Activated B cell treated with CpG ODN at 0.5 μM for 24 hours (primary cell): ENCODE measurements around the gene CCNY. TPM values are rescaled to one million over a fixed set of nuclear protein-coding genes. Genes with fewer than 3 reads are reported as not detected.

ENCODE experiments used
- ATAC-seq: fragments of 200-7000 bp; cut with Tn5 transposase; one replicate; pipeline ENCODE4 v1.10.0; 2021; ENCODE audit warnings: low read depth, mild to moderate bottlenecking, moderate library complexity
- CTCF ChIA-PET: fragments of 350-600 bp; sonication (Branson Sonifier 250); formaldehyde crosslinking; loops from one replicate; lab custom pipeline; 2021; ENCODE audit warnings: antibody characterized with exemption; lab: Charles Lee
- POLR2A ChIA-PET: fragments of 350-600 bp; sonication (Branson Sonifier 250); formaldehyde crosslinking; loops from one replicate; lab custom pipeline; 2021; ENCODE audit warnings: antibody characterized with exemption; lab: Charles Lee
- DNase-seq: peaks from one replicate; pipeline ENCODE4 v3.0.0; 2022
- H3K27ac Mint-ChIP-seq: one replicate; pipeline ENCODE4 v1.8.0; 2020; ENCODE audit warnings: mixed read lengths
- H3K27me3 Mint-ChIP-seq: one replicate; pipeline ENCODE4 v1.8.0; 2021; ENCODE audit warnings: mixed read lengths
- H3K36me3 Mint-ChIP-seq: one replicate; pipeline ENCODE4 v1.8.0; 2021; ENCODE audit warnings: low read depth, mixed read lengths
- H3K4me1 Mint-ChIP-seq: one replicate; pipeline ENCODE4 v1.8.0; 2021; ENCODE audit warnings: mixed read lengths
- H3K4me3 Mint-ChIP-seq: one replicate; pipeline ENCODE4 v1.8.0; 2020; ENCODE audit warnings: mild to moderate bottlenecking, mixed read lengths
- H3K9me3 Mint-ChIP-seq: one replicate; pipeline ENCODE4 v1.8.0; 2020; ENCODE audit warnings: mixed read lengths
- intact Hi-C: fragments of 100-400 bp; cut with micrococcal nuclease; formaldehyde crosslinking; loops from one replicate; pipeline ENCODE4 v1.15.1; 2024
- total RNA-seq: library from RNA; stranded (reverse); gene quantifications from 2 replicates; pipeline ENCODE4 v1.2.3, GENCODE V29; 2022
- TF ChIP-seq, protein P1 (sequence below): fragments of 200-600 bp; IDR thresholded peaks from one replicate; pipeline ENCODE4 v1.8.0; 2022; ENCODE audit warnings: antibody characterized with exemption, mild to moderate bottlenecking

CCNY gene
- total RNA-seq, 1 donor from 2014 or later: 69.2 TPM

DNA sequence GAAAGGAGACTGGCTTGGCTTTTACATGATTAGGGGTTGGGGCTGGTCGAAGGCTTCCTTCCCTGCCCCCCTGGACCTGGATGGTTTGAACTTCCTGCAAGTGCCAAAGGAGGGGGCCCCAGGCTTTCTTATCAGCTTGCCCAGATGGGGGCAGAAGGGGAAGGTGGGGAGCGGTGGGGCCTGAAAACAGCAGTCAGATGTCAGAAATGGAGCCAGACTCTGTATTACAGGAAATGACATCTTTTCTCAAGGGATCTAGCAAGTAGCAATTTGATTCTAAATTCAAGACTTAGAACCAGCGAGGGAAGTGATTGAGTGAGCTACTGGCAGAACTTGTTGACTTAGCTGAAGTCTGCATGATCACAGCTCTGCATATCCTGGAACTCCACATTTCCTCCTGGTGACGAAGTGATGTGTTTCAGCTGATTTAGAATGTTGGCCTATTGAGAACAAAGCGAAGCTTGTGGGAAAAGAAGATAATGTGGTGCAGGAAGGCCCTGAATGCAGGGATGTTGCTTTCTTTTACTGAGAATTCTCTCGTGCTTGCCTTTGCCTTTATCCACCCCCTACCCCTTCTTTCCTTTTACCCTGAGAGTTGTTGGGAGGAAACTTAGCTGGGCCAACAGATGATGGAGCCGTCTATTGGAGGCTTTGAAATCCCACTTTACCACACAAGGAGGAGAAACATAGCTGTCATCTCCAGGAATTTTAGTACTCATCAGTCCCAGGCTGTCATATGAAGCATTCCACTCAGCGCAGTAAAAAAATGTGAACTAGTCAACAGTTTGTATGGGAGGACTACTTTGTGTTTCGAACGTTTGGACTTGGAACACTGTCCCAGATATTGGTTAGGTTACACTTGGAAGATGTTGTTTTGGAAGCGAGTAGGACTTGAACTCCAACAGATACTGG lies 43.2 kb downstream of the CCNY start:
- Mint-ChIP-seq H3K36me3 (no peaks in the 10 kb centered on the region), H3K9me3 (no peaks in the 10 kb centered on the region), H3K27me3 (no peaks in the 10 kb centered on the region), H3K4me1 (peaks cover 58% of the 10 kb centered on the region), H3K27ac (peak overlapping the region; percentile 91), H3K4me3 (peak overlapping the region; percentile 68)
- intact Hi-C loops: loop anchor here (1.0 to 5.0 kb wide), 13 partner anchors 19 to 1503 kb away; partner anchors contain the start of genes CCNY, CREM and FZD8
- TF ChIP-seq, protein P1, sequence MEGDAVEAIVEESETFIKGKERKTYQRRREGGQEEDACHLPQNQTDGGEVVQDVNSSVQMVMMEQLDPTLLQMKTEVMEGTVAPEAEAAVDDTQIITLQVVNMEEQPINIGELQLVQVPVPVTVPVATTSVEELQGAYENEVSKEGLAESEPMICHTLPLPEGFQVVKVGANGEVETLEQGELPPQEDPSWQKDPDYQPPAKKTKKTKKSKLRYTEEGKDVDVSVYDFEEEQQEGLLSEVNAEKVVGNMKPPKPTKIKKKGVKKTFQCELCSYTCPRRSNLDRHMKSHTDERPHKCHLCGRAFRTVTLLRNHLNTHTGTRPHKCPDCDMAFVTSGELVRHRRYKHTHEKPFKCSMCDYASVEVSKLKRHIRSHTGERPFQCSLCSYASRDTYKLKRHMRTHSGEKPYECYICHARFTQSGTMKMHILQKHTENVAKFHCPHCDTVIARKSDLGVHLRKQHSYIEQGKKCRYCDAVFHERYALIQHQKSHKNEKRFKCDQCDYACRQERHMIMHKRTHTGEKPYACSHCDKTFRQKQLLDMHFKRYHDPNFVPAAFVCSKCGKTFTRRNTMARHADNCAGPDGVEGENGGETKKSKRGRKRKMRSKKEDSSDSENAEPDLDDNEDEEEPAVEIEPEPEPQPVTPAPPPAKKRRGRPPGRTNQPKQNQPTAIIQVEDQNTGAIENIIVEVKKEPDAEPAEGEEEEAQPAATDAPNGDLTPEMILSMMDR: no peak
- DNase-seq (peak; percentile 49), ATAC-seq (peak; percentile 96)
- CTCF ChIA-PET: interaction anchor here (0.8 to 2.3 kb wide), 6 partner anchors 9 to 259 kb away, joined by 3 to 18 read pairs (median 5); no protein-coding TSS in a partner anchor
- POLR2A ChIA-PET: interaction anchor here (0.5 to 1.3 kb wide), 5 partner anchors 29 to 251 kb away, joined by 3 to 6 read pairs (median 3); partner anchors contain the start of gene CCNY

DNA sequence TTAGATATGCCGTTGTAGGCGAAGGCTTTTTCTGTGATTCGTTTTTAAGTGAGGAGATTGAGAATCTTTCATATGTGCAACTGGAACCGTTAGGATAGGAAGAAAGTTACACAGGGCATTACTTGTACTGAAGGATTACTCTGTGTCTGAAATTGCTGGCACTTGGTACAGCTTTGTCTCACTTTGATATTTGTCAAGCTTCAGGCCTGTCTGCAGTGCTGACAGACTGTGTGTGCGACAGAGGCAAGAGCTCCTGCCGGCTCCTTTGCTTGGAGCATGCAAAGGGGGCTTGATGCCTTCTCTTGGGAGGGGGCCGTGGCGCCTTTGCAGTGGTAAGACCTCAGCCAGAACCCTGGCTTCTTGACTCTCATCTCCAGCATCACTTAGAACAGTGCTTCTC lies 45.8 kb downstream of the CCNY start:
- ATAC-seq: no peak
- H3K4me3 Mint-ChIP-seq: no peak overlapping the region
- CTCF ChIA-PET: no interaction called here
- no peaks in the 10 kb centered on the region for H3K9me3 Mint-ChIP-seq
- H3K36me3 Mint-ChIP-seq: peaks cover 2% of the 10 kb centered on the region
- H3K27ac Mint-ChIP-seq: no peak overlapping the region
- TF ChIP-seq, protein P1: no peak
- H3K27me3 Mint-ChIP-seq: no peaks in the 10 kb centered on the region
- peaks cover 51% of the 10 kb centered on the region for H3K4me1 Mint-ChIP-seq
- no peak for DNase-seq
- POLR2A ChIA-PET: interaction anchor here (0.7 kb wide), 1 partner anchor 86 kb away, joined by 3 read pairs; no protein-coding TSS in a partner anchor
- intact Hi-C loops: loop anchor here (1.0 kb wide), 1 partner anchor 12 kb away; no protein-coding TSS in a partner anchor

DNA sequence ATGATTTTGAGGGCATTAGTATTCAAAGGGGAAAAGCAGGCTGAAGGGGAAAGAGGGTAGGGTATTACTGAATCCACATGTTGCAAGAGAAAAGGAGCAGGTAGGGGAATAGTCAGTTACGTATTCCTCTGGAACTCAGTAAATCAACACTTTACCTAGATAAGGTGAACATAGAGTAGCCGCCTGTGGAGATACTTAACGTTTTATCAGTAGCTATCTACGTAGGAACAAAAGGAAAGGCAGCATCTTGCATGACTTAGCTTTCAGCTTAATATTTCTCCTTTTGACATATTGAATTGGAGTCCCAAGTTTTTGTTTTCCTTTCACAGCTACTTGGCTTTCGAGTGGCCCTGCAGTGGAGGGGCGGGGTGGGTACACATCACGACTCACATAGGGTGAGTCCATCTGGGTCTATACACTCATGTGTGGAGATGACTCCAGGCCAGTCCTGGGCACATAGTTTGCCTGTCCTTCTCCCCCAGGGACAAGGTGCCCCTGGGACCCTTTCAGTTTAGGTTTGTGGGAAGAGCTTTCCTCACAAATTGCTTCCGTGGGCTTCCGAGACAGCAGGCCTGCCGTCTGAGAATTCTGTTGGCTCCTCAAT lies 48.1 kb downstream of the CCNY start:
- ATAC-seq: no peak
- Mint-ChIP-seq H3K27me3 (no peaks in the 10 kb centered on the region), H3K27ac (no peak overlapping the region), H3K36me3 (peaks cover 9% of the 10 kb centered on the region), H3K4me3 (no peak overlapping the region), H3K9me3 (no peaks in the 10 kb centered on the region), H3K4me1 (peaks cover 50% of the 10 kb centered on the region)
- intact Hi-C loops: no loop called here
- POLR2A ChIA-PET: no interaction called here
- DNase-seq: no peak
- CTCF ChIA-PET: interaction anchor here (2.0 kb wide), 1 partner anchor 179 kb away, joined by 4 read pairs; no protein-coding TSS in a partner anchor
- TF ChIP-seq, protein P1: no peak

DNA sequence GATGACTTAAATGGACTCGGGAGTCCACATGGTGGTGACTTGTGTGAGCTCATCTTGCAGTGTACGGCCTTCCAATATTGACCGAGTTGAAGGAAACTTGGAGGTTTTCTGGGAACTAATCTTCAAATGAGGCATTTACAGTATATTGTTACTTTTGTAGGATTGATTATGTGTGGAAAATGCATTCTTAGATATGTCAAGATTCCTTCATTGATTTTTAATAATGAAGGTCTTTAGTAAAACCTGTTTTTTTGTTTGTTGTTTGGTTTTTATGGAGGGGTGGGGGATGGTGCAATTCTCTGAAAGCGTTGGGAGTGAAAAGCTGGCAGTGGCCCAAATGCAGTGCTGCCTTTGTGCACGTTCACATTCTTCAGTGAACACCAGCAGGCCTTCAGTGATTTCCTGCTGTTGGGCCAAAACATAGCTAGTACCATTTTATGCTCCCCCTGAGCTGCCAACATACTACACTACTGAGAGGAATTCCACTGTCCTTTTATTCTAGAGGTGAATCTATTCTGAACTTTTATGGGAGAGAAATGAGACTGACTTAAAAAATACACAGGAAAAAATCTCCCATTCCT lies 50.4 kb downstream of the CCNY start:
- Mint-ChIP-seq H3K4me1 (peaks cover 37% of the 10 kb centered on the region), H3K36me3 (peaks cover 14% of the 10 kb centered on the region), H3K9me3 (peaks cover 11% of the 10 kb centered on the region), H3K27me3 (no peaks in the 10 kb centered on the region), H3K4me3 (no peak overlapping the region), H3K27ac (no peak overlapping the region)
- POLR2A ChIA-PET: interaction anchor here (0.7 to 1.3 kb wide), 2 partner anchors 15 to 137 kb away, joined by 3 to 4 read pairs; no protein-coding TSS in a partner anchor
- ATAC-seq (no peak), DNase-seq (no peak)
- intact Hi-C loops: no loop called here
- CTCF ChIA-PET: no interaction called here
- TF ChIP-seq, protein P1: no peak
